ENCODE results near the gene CIP2A. TPM values are rescaled to one million over a fixed set of nuclear protein-coding genes. Genes with fewer than 3 reads are reported as not detected.
A peak's percentile ranks its signal among the peaks of the same experiment; 100 is the strongest.
"Not testable (repeated sequence)": the region's sequence is repeated elsewhere in the genome, so short reads cannot be mapped to it uniquely, and the experiment has no call there.

The CIP2A gene
- 1 to 10 TPM; 2.4 to 2.6 TPM for polyA plus RNA-seq

GRCh38 chr3:108589081-108589997, at the start of gene CIP2A, which contains the start of gene DZIP3:
Gene CIP2A, minus strand, starts transcription at chr3:108589438. Its CDS starts 63 bp downstream, at chr3:108589375.
Gene DZIP3, plus strand, starts transcription at chr3:108589722. Its CDS starts 15,685 bp downstream, at chr3:108605407.
- Histone ChIP-seq H3K36me3 (ENCODE audit: control insufficient read depth in 2 of 2, insufficient read depth in 2 of 2, low read length in 1 of 2) (no peaks in the 10 kb centered on the region), H3K9me3 (ENCODE audit: control insufficient read depth in 2 of 2, insufficient read depth in 1 of 2, low read depth in 1 of 2, low read length in 1 of 2) (no peaks in the 10 kb centered on the region), H3K4me1 (ENCODE audit: control insufficient read depth in 2 of 2, insufficient read depth in 2 of 2, low read length in 1 of 2) (no peaks in the 10 kb centered on the region), H3K27me3 (ENCODE audit: control insufficient read depth in 1 of 2, insufficient read depth in 2 of 2, low read length in 2 of 2) (no peaks in the 10 kb centered on the region), H3K4me3 (ENCODE audit: low read depth in 1 of 2, low read length in 2 of 2) (peak within 1 kb of the TSS; percentile 85 to 87), H3K27ac (ENCODE audit: low read depth in 2 of 2, low read length in 1 of 2) (peak within 1 kb of the TSS; percentile 94 to 95)
- 0% methylated on average over 59 of the region's 59 CpGs for WGBS, 2 donors

DNA sequence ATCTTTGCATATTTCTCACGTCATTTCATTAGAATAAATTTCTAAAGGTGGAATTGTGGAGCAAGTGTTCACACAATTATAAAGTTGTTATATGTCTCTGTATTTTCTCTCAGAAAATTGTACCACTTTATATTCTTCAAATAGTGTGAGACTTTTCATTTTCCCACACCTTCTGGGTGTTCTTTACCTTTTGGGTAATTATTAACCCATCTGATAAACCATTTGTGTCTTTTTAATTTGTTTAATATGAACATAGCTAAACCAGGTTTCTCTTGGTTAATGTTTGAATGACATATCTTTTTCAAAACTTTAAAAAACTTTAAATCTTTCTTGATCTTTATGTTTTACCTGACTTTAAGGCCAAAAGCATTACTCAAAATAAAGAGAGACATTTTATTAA, 40.7 kb upstream of the CIP2A start:
- Histone ChIP-seq H3K4me1 (ENCODE audit: control insufficient read depth in 2 of 2, insufficient read depth in 2 of 2, low read length in 1 of 2) (no peaks in the 10 kb centered on the region), H3K27ac (ENCODE audit: low read depth in 2 of 2, low read length in 1 of 2) (no peak overlapping the region), H3K36me3 (ENCODE audit: control insufficient read depth in 2 of 2, insufficient read depth in 2 of 2, low read length in 1 of 2) (peaks cover 0 to 2% of the 10 kb centered on the region in 2 donors), H3K9me3 (ENCODE audit: control insufficient read depth in 2 of 2, insufficient read depth in 1 of 2, low read depth in 1 of 2, low read length in 1 of 2) (no peaks in the 10 kb centered on the region), H3K27me3 (ENCODE audit: control insufficient read depth in 1 of 2, insufficient read depth in 2 of 2, low read length in 2 of 2) (no peaks in the 10 kb centered on the region), H3K4me3 (ENCODE audit: low read depth in 1 of 2, low read length in 2 of 2) (no peak overlapping the region)
- WGBS, 2 donors: 92 to 98% methylated on average over 1 of the region's 1 CpG

DNA sequence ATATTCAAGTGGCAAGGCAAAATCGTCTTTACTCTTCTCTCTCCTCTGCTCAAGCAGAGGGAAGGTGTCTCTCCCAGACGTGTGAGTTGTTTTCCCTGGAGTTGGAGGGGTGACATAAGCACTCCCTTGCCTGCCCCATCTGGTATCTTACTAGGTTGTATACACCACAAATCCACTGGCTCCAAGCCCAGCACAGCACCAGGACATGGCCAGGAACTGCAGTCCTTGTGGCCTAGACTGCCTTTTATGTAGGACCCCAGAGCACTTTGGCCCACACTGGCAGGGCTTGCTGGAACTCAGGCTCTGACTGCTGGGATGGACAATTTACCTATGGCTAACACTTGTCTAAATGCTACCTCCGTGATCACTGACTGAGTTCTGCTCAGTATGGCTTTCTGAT, 34.3 kb upstream of the CIP2A start:
- Histone ChIP-seq H3K4me3 (ENCODE audit: low read depth in 1 of 2, low read length in 2 of 2) (no peak overlapping the region), H3K4me1 (ENCODE audit: control insufficient read depth in 2 of 2, insufficient read depth in 2 of 2, low read length in 1 of 2) (no peaks in the 10 kb centered on the region), H3K27ac (ENCODE audit: low read depth in 2 of 2, low read length in 1 of 2) (no peak overlapping the region), H3K27me3 (ENCODE audit: control insufficient read depth in 1 of 2, insufficient read depth in 2 of 2, low read length in 2 of 2) (no peaks in the 10 kb centered on the region), H3K36me3 (ENCODE audit: control insufficient read depth in 2 of 2, insufficient read depth in 2 of 2, low read length in 1 of 2) (peaks cover 0 to 2% of the 10 kb centered on the region in 2 donors), H3K9me3 (ENCODE audit: control insufficient read depth in 2 of 2, insufficient read depth in 1 of 2, low read depth in 1 of 2, low read length in 1 of 2) (no peaks in the 10 kb centered on the region)
- WGBS, 2 donors: 80 to 82% methylated on average over 3 of the region's 3 CpGs

DNA sequence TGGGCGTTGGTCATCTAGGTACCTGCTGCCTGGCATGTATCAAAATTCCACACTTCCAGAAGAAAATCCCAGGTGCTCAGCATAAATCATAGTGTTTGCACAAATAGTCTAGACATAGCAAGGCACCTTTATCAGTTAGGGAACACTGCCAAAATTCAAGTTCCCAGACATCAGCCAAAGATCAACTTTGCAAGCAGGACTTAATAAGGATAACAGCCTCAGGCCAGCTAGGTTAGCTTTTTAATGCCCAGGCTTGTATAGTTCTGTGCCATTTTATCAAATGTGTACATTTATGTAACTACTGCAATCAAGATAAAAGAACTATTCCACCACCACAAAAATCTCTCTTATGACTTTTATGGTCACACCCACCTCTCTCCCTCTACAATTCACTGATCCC, 31.0 kb upstream of the CIP2A start:
- WGBS, 2 donors: 57 to 77% methylated on average over 1 of the region's 1 CpG

GRCh38 chr3:108616090-108616489, 26.9 kb upstream of the CIP2A start:
- H3K9me3 ChIP-seq (ENCODE audit: control insufficient read depth in 2 of 2, insufficient read depth in 1 of 2, low read depth in 1 of 2, low read length in 1 of 2); H3K36me3 ChIP-seq (ENCODE audit: control insufficient read depth in 2 of 2, insufficient read depth in 2 of 2, low read length in 1 of 2); H3K4me3 ChIP-seq (ENCODE audit: low read depth in 1 of 2, low read length in 2 of 2); H3K27me3 ChIP-seq (ENCODE audit: control insufficient read depth in 1 of 2, insufficient read depth in 2 of 2, low read length in 2 of 2); H3K4me1 ChIP-seq (ENCODE audit: control insufficient read depth in 2 of 2, insufficient read depth in 2 of 2, low read length in 1 of 2); H3K27ac ChIP-seq (ENCODE audit: low read depth in 2 of 2, low read length in 1 of 2): not testable (repeated sequence)
- WGBS, 2 donors: 98 to 99% methylated on average over 8 of the region's 8 CpGs

More for the DNA sequence above, 31.0 kb upstream of the CIP2A start:
- Histone ChIP-seq H3K9me3 (ENCODE audit: control insufficient read depth in 2 of 2, insufficient read depth in 1 of 2, low read depth in 1 of 2, low read length in 1 of 2) (no peaks in the 10 kb centered on the region), H3K27ac (ENCODE audit: low read depth in 2 of 2, low read length in 1 of 2) (no peak overlapping the region), H3K27me3 (ENCODE audit: control insufficient read depth in 1 of 2, insufficient read depth in 2 of 2, low read length in 2 of 2) (no peaks in the 10 kb centered on the region), H3K36me3 (ENCODE audit: control insufficient read depth in 2 of 2, insufficient read depth in 2 of 2, low read length in 1 of 2) (no peaks in the 10 kb centered on the region), H3K4me1 (ENCODE audit: control insufficient read depth in 2 of 2, insufficient read depth in 2 of 2, low read length in 1 of 2) (no peaks in the 10 kb centered on the region), H3K4me3 (ENCODE audit: low read depth in 1 of 2, low read length in 2 of 2) (no peak overlapping the region)

DNA sequence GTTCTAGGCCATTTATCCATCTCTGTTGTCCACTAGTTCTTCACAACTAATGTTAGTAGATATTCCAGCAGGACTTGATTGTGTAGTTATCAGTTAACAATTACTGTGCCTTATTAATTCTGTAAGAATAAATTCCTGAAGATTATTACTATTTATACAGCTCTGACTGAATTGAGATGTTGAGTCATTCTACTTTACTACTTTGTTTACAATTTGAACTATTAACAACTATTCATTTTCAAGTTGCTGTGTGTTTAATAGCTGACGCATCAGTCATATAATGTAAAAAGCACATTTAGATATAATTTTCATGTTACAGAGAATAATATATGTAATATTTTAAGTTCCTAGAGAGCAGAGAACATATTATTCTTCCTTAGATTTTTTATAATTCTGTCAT, 21.4 kb upstream of the CIP2A start:
- no peak overlapping the region for H3K4me3 ChIP-seq (ENCODE audit: low read depth in 1 of 2, low read length in 2 of 2)
- H3K27me3 ChIP-seq (ENCODE audit: control insufficient read depth in 1 of 2, insufficient read depth in 2 of 2, low read length in 2 of 2): no peaks in the 10 kb centered on the region
- no peaks in the 10 kb centered on the region for H3K36me3 ChIP-seq (ENCODE audit: control insufficient read depth in 2 of 2, insufficient read depth in 2 of 2, low read length in 1 of 2)
- no peaks in the 10 kb centered on the region for H3K4me1 ChIP-seq (ENCODE audit: control insufficient read depth in 2 of 2, insufficient read depth in 2 of 2, low read length in 1 of 2)
- H3K27ac ChIP-seq (ENCODE audit: low read depth in 2 of 2, low read length in 1 of 2): no peak overlapping the region
- H3K9me3 ChIP-seq (ENCODE audit: control insufficient read depth in 2 of 2, insufficient read depth in 1 of 2, low read depth in 1 of 2, low read length in 1 of 2): no peaks in the 10 kb centered on the region
- 94 to 96% methylated on average over 1 of the region's 1 CpG for WGBS, 2 donors

DNA sequence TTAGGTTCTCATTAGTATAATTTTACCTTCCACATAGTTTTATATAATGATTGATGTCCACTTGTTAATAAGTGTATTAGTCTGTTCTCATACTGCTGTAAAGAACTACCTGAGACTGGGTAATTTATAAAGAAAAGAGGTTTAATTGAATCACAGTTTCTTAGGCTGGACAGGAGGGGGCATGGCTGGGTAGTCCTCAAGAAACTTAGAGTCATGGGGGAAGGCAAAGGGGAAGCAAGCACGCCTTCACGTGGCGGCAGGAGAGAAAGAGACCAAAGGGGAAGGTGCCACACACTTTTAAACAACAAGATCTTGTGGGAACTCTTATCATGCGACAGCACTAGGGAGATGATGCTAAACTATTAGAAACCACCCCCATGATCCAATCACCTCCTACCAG, 19.5 kb upstream of the CIP2A start:
- 92 to 94% methylated on average over 4 of the region's 4 CpGs for WGBS, 2 donors
- Histone ChIP-seq H3K9me3 (ENCODE audit: control insufficient read depth in 2 of 2, insufficient read depth in 1 of 2, low read depth in 1 of 2, low read length in 1 of 2) (no peaks in the 10 kb centered on the region), H3K4me3 (ENCODE audit: low read depth in 1 of 2, low read length in 2 of 2) (no peak overlapping the region)

GRCh38 chr3:108605491-108605890, 16.3 kb upstream of the CIP2A start:
- no peaks in the 10 kb centered on the region for H3K4me1 ChIP-seq (ENCODE audit: control insufficient read depth in 2 of 2, insufficient read depth in 2 of 2, low read length in 1 of 2)
- 76 to 83% methylated on average over 4 of the region's 4 CpGs for WGBS, 2 donors
- H3K27me3 ChIP-seq (ENCODE audit: control insufficient read depth in 1 of 2, insufficient read depth in 2 of 2, low read length in 2 of 2): no peaks in the 10 kb centered on the region
- H3K36me3 ChIP-seq (ENCODE audit: control insufficient read depth in 2 of 2, insufficient read depth in 2 of 2, low read length in 1 of 2): no peaks in the 10 kb centered on the region
- no peaks in the 10 kb centered on the region for H3K9me3 ChIP-seq (ENCODE audit: control insufficient read depth in 2 of 2, insufficient read depth in 1 of 2, low read depth in 1 of 2, low read length in 1 of 2)
- H3K27ac ChIP-seq (ENCODE audit: low read depth in 2 of 2, low read length in 1 of 2): no peak overlapping the region
- H3K4me3 ChIP-seq (ENCODE audit: low read depth in 1 of 2, low read length in 2 of 2): no peak overlapping the region

More for the DNA sequence above, 19.5 kb upstream of the CIP2A start:
- H3K36me3 ChIP-seq (ENCODE audit: control insufficient read depth in 2 of 2, insufficient read depth in 2 of 2, low read length in 1 of 2): no peaks in the 10 kb centered on the region
- no peaks in the 10 kb centered on the region for H3K27me3 ChIP-seq (ENCODE audit: control insufficient read depth in 1 of 2, insufficient read depth in 2 of 2, low read length in 2 of 2)
- H3K27ac ChIP-seq (ENCODE audit: low read depth in 2 of 2, low read length in 1 of 2): no peak overlapping the region
- no peaks in the 10 kb centered on the region for H3K4me1 ChIP-seq (ENCODE audit: control insufficient read depth in 2 of 2, insufficient read depth in 2 of 2, low read length in 1 of 2)

DNA sequence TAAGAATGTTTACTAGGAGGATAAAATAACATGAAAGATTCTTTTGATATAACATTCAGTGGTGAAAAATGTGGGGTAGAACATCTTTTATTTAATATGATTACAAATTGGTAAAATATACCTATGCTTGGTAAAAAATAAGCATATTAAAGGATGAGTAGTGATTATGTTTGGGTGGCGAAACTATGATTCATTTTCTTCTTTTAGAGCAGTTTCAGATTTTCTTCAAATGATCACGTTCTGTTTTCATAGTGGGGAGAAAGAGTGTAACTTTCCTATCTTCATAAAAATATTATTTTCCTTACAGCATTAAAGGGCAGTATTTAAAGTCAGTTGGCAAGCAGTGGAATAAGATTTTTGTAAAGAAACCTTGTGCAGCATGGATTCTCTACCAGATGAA, 15.8 kb upstream of the CIP2A start:
- no peaks in the 10 kb centered on the region for H3K36me3 ChIP-seq (ENCODE audit: control insufficient read depth in 2 of 2, insufficient read depth in 2 of 2, low read length in 1 of 2)
- H3K9me3 ChIP-seq (ENCODE audit: control insufficient read depth in 2 of 2, insufficient read depth in 1 of 2, low read depth in 1 of 2, low read length in 1 of 2): no peaks in the 10 kb centered on the region
- no peaks in the 10 kb centered on the region for H3K27me3 ChIP-seq (ENCODE audit: control insufficient read depth in 1 of 2, insufficient read depth in 2 of 2, low read length in 2 of 2)
- no peaks in the 10 kb centered on the region for H3K4me1 ChIP-seq (ENCODE audit: control insufficient read depth in 2 of 2, insufficient read depth in 2 of 2, low read length in 1 of 2)
- no peak overlapping the region for H3K27ac ChIP-seq (ENCODE audit: low read depth in 2 of 2, low read length in 1 of 2)
- H3K4me3 ChIP-seq (ENCODE audit: low read depth in 1 of 2, low read length in 2 of 2): no peak overlapping the region
- WGBS, 2 donors: 89 to 91% methylated on average over 2 of the region's 2 CpGs

DNA sequence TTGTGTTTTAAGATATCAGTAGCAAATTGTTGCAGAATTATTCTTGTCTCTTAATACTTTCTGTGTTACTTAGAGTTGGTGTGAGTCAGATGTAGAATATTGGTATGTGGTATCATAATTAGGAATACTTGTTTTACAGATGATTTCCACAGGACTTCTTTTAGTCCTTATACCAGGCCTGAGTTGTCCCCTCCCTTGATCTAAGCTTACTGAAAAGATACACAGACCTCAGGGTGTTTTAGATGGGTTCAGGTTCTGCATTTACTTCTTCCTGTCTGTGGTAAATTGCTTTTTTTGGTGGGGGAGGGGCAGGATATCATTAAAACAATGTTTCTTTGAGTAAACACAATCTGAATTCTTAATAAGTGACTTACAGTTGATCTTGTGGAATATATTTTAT, 14.5 kb upstream of the CIP2A start:
- H3K27ac ChIP-seq (ENCODE audit: low read depth in 2 of 2, low read length in 1 of 2): no peak overlapping the region
- no peaks in the 10 kb centered on the region for H3K4me1 ChIP-seq (ENCODE audit: control insufficient read depth in 2 of 2, insufficient read depth in 2 of 2, low read length in 1 of 2)
- no peaks in the 10 kb centered on the region for H3K36me3 ChIP-seq (ENCODE audit: control insufficient read depth in 2 of 2, insufficient read depth in 2 of 2, low read length in 1 of 2)
- no peaks in the 10 kb centered on the region for H3K9me3 ChIP-seq (ENCODE audit: control insufficient read depth in 2 of 2, insufficient read depth in 1 of 2, low read depth in 1 of 2, low read length in 1 of 2)
- no peak overlapping the region for H3K4me3 ChIP-seq (ENCODE audit: low read depth in 1 of 2, low read length in 2 of 2)
- no peaks in the 10 kb centered on the region for H3K27me3 ChIP-seq (ENCODE audit: control insufficient read depth in 1 of 2, insufficient read depth in 2 of 2, low read length in 2 of 2)
